CD4-positive, alpha-beta T cell (primary cell): ENCODE measurements around the gene RAI14. TPM values are rescaled to one million over a fixed set of nuclear protein-coding genes. Genes with fewer than 3 reads are reported as not detected.

ENCODE experiments used
- ATAC-seq: fragments of 200-7000 bp; cut with Tn5 transposase; one replicate; pipeline ENCODE4 v1.10.0; 2022; ENCODE audit warnings: mild to moderate bottlenecking; ENCODE audit not compliant: poor library complexity
- CTCF ChIA-PET: fragments of 350-600 bp; sonication (Branson Sonifier 250); formaldehyde crosslinking; loops from one replicate; lab custom pipeline; 2021; ENCODE audit warnings: antibody characterized with exemption, inconsistent platforms; lab: Charles Lee
- POLR2A ChIA-PET: fragments of 350-600 bp; sonication (Branson Sonifier 250); formaldehyde crosslinking; loops from one replicate; lab custom pipeline; 2021; ENCODE audit warnings: antibody characterized with exemption, inconsistent platforms; lab: Charles Lee
- DNase-seq, 14 experiments: peaks; one replicate each; pipeline ENCODE4 v3.0.0-alpha.2; 2013 to 2020; ENCODE audit warnings: mixed read lengths in 2 of 14
- H3K27ac ChIP-seq, 2 donors: one replicate each; pipeline versions ENCODE4 v1.5.1 to v1.7.0; 2013; ENCODE audit warnings: low read length in 2 of 2, low read depth in 1 of 2, mild to moderate bottlenecking in 1 of 2
- H3K27me3 ChIP-seq, 2 experiments: 1 replicate in 1 of 2; 2 replicates in 1 of 2; pipeline versions ENCODE4 v1.6.1 to v1.7.0; 2013; ENCODE audit warnings: low read length in 2 of 2, control low read depth in 1 of 2, mild to moderate bottlenecking in 1 of 2, moderate library complexity in 1 of 2; ENCODE audit not compliant: insufficient read depth in 2 of 2, control insufficient read depth in 1 of 2
- H3K36me3 ChIP-seq: one replicate; pipeline ENCODE4 v1.6.1; 2013; ENCODE audit warnings: low read length, control low read depth; ENCODE audit not compliant: insufficient read depth
- H3K4me1 ChIP-seq: one replicate; pipeline ENCODE4 v1.6.1; 2013; ENCODE audit warnings: low read length, control low read depth; ENCODE audit not compliant: insufficient read depth
- H3K4me3 ChIP-seq: one replicate; pipeline ENCODE4 v1.5.1; 2013; ENCODE audit warnings: mild to moderate bottlenecking, low read length, moderate library complexity
- H3K9me3 ChIP-seq, 2 experiments: 1 replicate in 1 of 2; 2 replicates in 1 of 2; pipeline versions ENCODE4 v1.6.1 to v1.7.0; 2013; ENCODE audit warnings: low read length in 2 of 2, mild to moderate bottlenecking in 2 of 2, control low read depth in 1 of 2, moderate library complexity in 1 of 2; ENCODE audit not compliant: control insufficient read depth in 1 of 2, insufficient read depth in 1 of 2
- H3K27ac Mint-ChIP-seq: one replicate; pipeline ENCODE4 v1.8.0; 2020; ENCODE audit warnings: mixed read lengths
- H3K27me3 Mint-ChIP-seq: one replicate; pipeline ENCODE4 v1.8.0; 2021; ENCODE audit warnings: mixed read lengths
- H3K36me3 Mint-ChIP-seq: one replicate; pipeline ENCODE4 v1.8.0; 2021; ENCODE audit warnings: low read depth, mixed read lengths
- H3K4me1 Mint-ChIP-seq: one replicate; pipeline ENCODE4 v1.8.0; 2021; ENCODE audit warnings: low read depth, mixed read lengths
- H3K4me3 Mint-ChIP-seq: one replicate; pipeline ENCODE4 v1.8.0; 2020; ENCODE audit warnings: mild to moderate bottlenecking, mixed read lengths
- H3K9me3 Mint-ChIP-seq: one replicate; pipeline ENCODE4 v1.8.0; 2020; ENCODE audit warnings: mixed read lengths
- intact Hi-C, 2 experiments: fragments of 100-400 bp; cut with DNase I in 1 of 2; cut with micrococcal nuclease in 1 of 2; formaldehyde crosslinking; loops; one replicate each; pipeline versions ENCODE4 v1.15.1 to v1.9.0; 2023 to 2025; cut with DNase I, micrococcal nuclease
- total RNA-seq, 174 experiments: library from RNA in 2 of 174; stranded (reverse) in 2 of 174; gene quantifications; one replicate each; pipeline ENCODE4 v1.2.3 and lab custom pipeline; 2021 to 2026
- TF ChIP-seq, protein P1 (sequence below): fragments of 200-600 bp; IDR thresholded peaks from one replicate; pipeline ENCODE4 v1.8.0; 2022; ENCODE audit warnings: antibody characterized with exemption, mild to moderate bottlenecking

Gene RAI14
- total RNA-seq, 2 experiments from 2014 or later, result 0.20 to 0.60 TPM

DNA sequence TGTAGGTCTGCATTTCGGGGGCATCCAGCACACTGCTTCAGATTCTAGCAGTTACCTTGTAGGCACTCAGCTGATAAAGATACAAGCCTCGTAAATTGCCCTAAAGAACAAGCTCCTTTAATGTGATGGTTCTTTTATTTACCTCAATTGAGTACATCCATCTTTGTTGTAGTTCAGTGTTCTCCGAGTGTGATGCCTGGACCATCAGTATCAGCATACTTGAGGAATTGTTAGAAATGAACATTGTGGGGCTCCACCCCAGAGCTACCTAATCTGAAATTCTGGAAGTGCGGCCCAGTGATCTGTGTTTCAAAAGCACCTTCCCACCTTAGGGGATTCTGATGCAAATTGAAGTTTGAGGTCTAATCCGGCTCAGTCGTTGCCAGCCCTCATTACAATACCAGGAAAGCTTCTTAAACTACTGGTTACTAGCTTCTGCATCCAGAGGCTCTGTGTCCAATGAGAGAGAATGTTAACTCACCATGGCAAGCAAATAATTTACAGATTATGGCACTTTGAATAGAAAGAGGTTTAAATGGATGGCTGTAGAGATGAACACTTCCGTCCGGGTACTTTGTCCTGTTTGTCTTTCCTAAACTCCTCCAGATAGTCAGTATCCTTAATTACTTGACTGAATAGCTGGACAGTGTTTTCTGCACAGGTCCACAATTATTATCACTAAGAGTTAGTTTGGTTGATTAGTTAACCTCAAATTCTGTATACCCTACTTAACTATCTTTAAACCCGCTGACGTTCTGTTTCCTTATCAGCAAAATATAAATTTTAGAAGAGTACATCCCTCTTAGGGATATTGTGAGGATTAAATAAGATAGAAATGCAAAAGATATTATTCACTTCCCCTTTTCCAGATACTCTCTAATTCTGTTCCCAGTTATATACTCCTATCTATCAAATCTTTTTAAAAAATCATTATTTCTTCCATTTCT is 47.9 kb downstream of the RAI14 start:
- no peak for ATAC-seq
- Histone ChIP-seq H3K27me3 (no peaks in the 10 kb centered on the region), H3K4me3 (no peak overlapping the region), H3K4me1 (no peaks in the 10 kb centered on the region), H3K9me3 (no peaks in the 10 kb centered on the region), H3K36me3 (no peaks in the 10 kb centered on the region), H3K27ac (no peak overlapping the region)
- Mint-ChIP-seq H3K9me3 (no peaks in the 10 kb centered on the region), H3K36me3 (no peaks in the 10 kb centered on the region), H3K27me3 (peaks cover 5% of the 10 kb centered on the region), H3K4me1 (no peaks in the 10 kb centered on the region), H3K4me3 (no peak overlapping the region), H3K27ac (no peak overlapping the region)
- DNase-seq, result no peak
- ChIA-PET POLR2A (no interaction called here), CTCF (interaction anchor here (1.4 kb wide), 1 partner anchor 10 kb away, joined by 3 read pairs; no protein-coding TSS in a partner anchor)
- TF ChIP-seq, protein P1, sequence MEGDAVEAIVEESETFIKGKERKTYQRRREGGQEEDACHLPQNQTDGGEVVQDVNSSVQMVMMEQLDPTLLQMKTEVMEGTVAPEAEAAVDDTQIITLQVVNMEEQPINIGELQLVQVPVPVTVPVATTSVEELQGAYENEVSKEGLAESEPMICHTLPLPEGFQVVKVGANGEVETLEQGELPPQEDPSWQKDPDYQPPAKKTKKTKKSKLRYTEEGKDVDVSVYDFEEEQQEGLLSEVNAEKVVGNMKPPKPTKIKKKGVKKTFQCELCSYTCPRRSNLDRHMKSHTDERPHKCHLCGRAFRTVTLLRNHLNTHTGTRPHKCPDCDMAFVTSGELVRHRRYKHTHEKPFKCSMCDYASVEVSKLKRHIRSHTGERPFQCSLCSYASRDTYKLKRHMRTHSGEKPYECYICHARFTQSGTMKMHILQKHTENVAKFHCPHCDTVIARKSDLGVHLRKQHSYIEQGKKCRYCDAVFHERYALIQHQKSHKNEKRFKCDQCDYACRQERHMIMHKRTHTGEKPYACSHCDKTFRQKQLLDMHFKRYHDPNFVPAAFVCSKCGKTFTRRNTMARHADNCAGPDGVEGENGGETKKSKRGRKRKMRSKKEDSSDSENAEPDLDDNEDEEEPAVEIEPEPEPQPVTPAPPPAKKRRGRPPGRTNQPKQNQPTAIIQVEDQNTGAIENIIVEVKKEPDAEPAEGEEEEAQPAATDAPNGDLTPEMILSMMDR, result no peak
- intact Hi-C loops, result no loop called here

DNA sequence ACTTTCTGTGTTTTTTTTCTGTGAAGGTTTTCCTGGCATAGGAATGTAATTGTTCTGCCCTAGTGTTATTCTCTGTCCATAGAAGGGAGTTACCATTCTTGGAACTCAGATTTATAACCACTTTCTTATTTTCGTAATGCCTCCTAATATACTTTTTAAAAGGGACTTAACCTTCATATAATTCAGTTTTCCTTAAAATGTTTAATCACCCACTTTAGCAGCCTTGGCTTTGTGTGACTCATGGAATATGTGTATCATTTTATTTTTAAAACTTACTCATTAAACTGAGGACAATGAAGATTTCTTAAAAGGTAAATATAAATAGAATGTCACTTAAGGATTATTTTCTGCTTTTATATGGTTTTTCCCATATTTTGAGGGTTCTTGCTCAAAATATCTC is 50.0 kb downstream of the RAI14 start:
- Histone ChIP-seq H3K27me3 (no peaks in the 10 kb centered on the region), H3K4me1 (no peaks in the 10 kb centered on the region), H3K9me3 (no peaks in the 10 kb centered on the region), H3K27ac (no peak overlapping the region), H3K4me3 (no peak overlapping the region), H3K36me3 (no peaks in the 10 kb centered on the region)
- CTCF ChIA-PET, result no interaction called here
- Mint-ChIP-seq H3K4me1 (no peaks in the 10 kb centered on the region), H3K27ac (no peak overlapping the region), H3K9me3 (no peaks in the 10 kb centered on the region), H3K27me3 (peaks cover 5% of the 10 kb centered on the region), H3K4me3 (no peak overlapping the region), H3K36me3 (no peaks in the 10 kb centered on the region)
- ATAC-seq, result no peak
- DNase-seq, result no peak
- TF ChIP-seq, protein P1, result no peak
- intact Hi-C loops, result no loop called here
- POLR2A ChIA-PET, result no interaction called here

DNA sequence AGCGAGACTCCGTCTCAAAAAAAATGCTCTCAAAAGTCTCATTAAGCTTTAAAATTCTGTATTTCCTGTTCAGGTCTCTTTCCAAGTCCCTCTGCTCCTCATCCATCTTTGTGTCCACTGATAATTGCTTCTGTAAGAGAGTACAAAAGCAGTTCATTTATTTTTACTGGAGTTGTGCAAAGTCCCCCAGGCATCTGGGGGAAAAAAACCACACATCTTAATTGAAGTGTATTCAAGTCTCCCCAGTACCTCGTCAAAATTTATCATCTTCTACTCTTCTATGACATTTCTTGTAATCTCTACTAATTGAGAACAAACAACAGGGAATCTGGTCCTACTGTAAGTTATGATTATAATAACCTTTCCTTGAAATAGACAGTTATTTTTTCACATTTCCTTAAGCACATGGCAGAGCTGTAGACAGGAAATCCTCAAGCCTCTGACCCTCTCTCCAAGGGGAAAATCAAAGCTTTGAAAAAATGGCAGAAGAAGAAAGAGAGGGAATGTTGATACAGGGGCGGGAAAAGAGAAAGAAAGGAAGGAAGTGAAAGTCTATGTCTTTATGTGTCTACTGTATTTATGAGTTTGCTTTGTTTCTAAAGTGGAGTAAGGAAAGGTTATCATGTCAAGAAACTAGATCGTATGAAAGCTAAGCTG is 51.5 kb downstream of the RAI14 start:
- Mint-ChIP-seq H3K4me3 (no peak overlapping the region), H3K4me1 (no peaks in the 10 kb centered on the region), H3K36me3 (no peaks in the 10 kb centered on the region), H3K9me3 (no peaks in the 10 kb centered on the region), H3K27me3 (peaks cover 5% of the 10 kb centered on the region), H3K27ac (no peak overlapping the region)
- H3K9me3 ChIP-seq, result no peaks in the 10 kb centered on the region
- ATAC-seq (no peak), DNase-seq (no peak)
- intact Hi-C loops, result no loop called here
- CTCF ChIA-PET, result no interaction called here
- TF ChIP-seq, protein P1, result no peak
- H3K4me1 ChIP-seq, result no peaks in the 10 kb centered on the region
- no peak overlapping the region for H3K4me3 ChIP-seq
- H3K27ac ChIP-seq, result no peak overlapping the region
- no peaks in the 10 kb centered on the region for H3K27me3 ChIP-seq
- no peaks in the 10 kb centered on the region for H3K36me3 ChIP-seq
- POLR2A ChIA-PET, result no interaction called here
